ENCODE results near the gene RER1.

Gene RER1

DNA sequence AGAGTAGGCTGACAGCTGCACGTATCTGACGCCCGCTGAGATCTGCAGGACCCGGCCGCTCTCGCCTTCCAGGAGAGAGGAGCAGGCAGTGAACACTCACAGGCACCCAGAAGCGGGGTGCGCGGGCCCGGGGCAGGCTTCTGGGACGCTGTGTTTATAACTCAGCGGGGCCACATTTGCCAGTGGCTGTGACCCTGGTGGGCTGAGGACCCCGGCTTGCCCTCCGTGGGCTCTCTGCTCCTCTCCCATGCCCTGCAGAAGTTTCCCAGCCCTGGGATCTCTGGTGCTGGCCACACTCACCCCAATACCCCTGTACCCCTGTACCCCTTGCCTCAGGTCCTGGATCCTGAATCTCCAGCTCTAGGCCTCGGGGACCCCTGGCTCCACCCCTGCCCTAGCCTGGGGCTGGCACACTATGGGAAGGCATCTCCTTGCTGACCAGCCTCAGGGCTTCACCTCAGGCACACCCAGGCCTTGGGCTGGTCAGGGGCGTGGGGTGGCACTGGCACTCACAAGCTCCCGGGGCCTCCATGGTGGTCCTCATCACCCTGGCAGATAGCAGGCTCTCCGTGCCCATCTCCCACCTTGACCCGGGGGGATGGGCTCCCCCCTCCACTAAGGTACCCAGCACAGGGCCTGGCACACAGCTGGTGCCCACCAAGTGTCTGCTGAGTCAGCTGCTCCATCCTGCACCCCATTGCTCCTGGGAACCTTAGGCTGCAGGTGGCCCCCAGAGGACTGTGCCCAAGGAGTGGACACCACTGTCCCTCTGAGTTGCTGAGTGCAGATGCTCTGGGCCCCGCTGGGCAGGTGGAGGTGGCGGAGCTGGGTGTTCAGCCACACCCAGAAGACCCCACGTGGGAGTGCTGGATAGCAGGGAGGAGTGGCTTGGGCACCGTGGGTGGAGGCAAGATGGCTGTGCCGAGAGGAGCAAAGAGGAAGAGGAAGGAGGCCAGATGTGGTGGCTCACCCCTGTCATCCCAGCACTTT is 32.7 kb upstream of the RER1 start:
- no peak for DNase-seq (ENCODE audit: extremely low spot score)
- ChIA-PET POLR2A (no interaction called here), CTCF (no interaction called here)
- no peak for TF ChIP-seq CTCF (IDR thresholded peaks at IDR 0.05; ENCODE audit: control extremely low read depth, extremely low read depth, low read depth, missing control alignments)

GRCh38 chr1:2360588-2361364 is 30.9 kb upstream of the RER1 start:
- ChIA-PET CTCF (interaction anchor here (1.4 to 2.2 kb wide), 2 partner anchors 21 to 166 kb away, joined by 4 to 6 read pairs; no protein-coding TSS in a partner anchor), POLR2A (no interaction called here)
- no peak for TF ChIP-seq CTCF (IDR thresholded peaks at IDR 0.05; ENCODE audit: control extremely low read depth, extremely low read depth, low read depth, missing control alignments)
- no peak for DNase-seq (ENCODE audit: extremely low spot score)

- POLR2A ChIA-PET, result no interaction called here
- CTCF ChIA-PET, result interaction anchor here (1.0 kb wide), 1 partner anchor 175 kb away, joined by 3 read pairs; no protein-coding TSS in a partner anchor
- DNase-seq (ENCODE audit: extremely low spot score), result no peak
- TF ChIP-seq CTCF (IDR thresholded peaks at IDR 0.05; ENCODE audit: control extremely low read depth, extremely low read depth, low read depth, missing control alignments), result no peak
These were observed 27.7 kb upstream of the RER1 start for GRCh38 chr1:2363847-2364513.

- CTCF ChIA-PET, result no interaction called here
- no peak for TF ChIP-seq CTCF (IDR thresholded peaks at IDR 0.05; ENCODE audit: control extremely low read depth, extremely low read depth, low read depth, missing control alignments)
- DNase-seq (ENCODE audit: extremely low spot score), result no peak
- POLR2A ChIA-PET, result no interaction called here
These were observed 23.4 kb upstream of the RER1 start for GRCh38 chr1:2368053-2368744.

GRCh38 chr1:2372551-2373490 is 18.8 kb upstream of the RER1 start:
- DNase-seq (ENCODE audit: extremely low spot score), result no peak
- ChIA-PET CTCF (interaction anchor here (0.8 to 1.5 kb wide), 2 partner anchors 9 to 178 kb away, joined by 4 read pairs; partner anchors contain the start of gene FAAP20), POLR2A (no interaction called here)
- no peak for TF ChIP-seq CTCF (IDR thresholded peaks at IDR 0.05; ENCODE audit: control extremely low read depth, extremely low read depth, low read depth, missing control alignments)

Measured in GM10248 (cell line).